Activated CD4-positive, alpha-beta T cell treated with anti-CD3 and anti-CD28 coated beads, Interleukin-2, amount 10 ng/mL, durations not matched to agents 7 days and 5 days (primary cell): Measurements from ENCODE around the gene RDH14. TPM values are rescaled to one million over a fixed set of nuclear protein-coding genes. Genes with fewer than 3 reads are reported as not detected.

Experiments used
- CTCF ChIA-PET: fragments of 350-600 bp; sonication (Branson Sonifier 250); formaldehyde crosslinking; loops from one replicate; lab custom pipeline; 2021; ENCODE audit warnings: antibody characterized with exemption; lab: Charles Lee
- POLR2A ChIA-PET: fragments of 350-600 bp; sonication (Branson Sonifier 250); formaldehyde crosslinking; loops from one replicate; lab custom pipeline; 2021; ENCODE audit warnings: antibody characterized with exemption; lab: Charles Lee
- DNase-seq: peaks from one replicate; pipeline ENCODE4 v3.0.0-alpha.2; 2020
- H3K27ac Mint-ChIP-seq: one replicate; pipeline ENCODE4 v1.8.0; 2021; ENCODE audit warnings: mild to moderate bottlenecking, moderate library complexity, mixed read lengths
- H3K27me3 Mint-ChIP-seq: one replicate; pipeline ENCODE4 v1.8.0; 2021; ENCODE audit warnings: mixed read lengths
- H3K36me3 Mint-ChIP-seq: one replicate; pipeline ENCODE4 v1.8.0; 2021; ENCODE audit warnings: low read depth, mixed read lengths
- H3K4me1 Mint-ChIP-seq: one replicate; pipeline ENCODE4 v1.8.0; 2021; ENCODE audit warnings: mixed read lengths
- H3K4me3 Mint-ChIP-seq: one replicate; pipeline ENCODE4 v1.8.0; 2021; ENCODE audit warnings: mild to moderate bottlenecking, moderate library complexity, mixed read lengths
- H3K9me3 Mint-ChIP-seq: one replicate; pipeline ENCODE4 v1.8.0; 2021; ENCODE audit warnings: mixed read lengths
- total RNA-seq, 2 experiments: library from RNA; stranded (reverse); gene quantifications; one replicate each; pipeline ENCODE4 v1.2.3, GENCODE V29; 2021

Gene RDH14
- total RNA-seq: 10 to 100 TPM; 13.3 to 15.2 TPM

GRCh38 chr2:18560031-18560796 is at the start of gene RDH14:
Gene RDH14, minus strand, starts transcription at chr2:18560653. Its CDS starts 81 bp downstream, at chr2:18560572.
- Mint-ChIP-seq H3K27me3 (no peaks in the 10 kb centered on the region), H3K36me3 (peaks cover 38% of the 10 kb centered on the region), H3K4me3 (peak within 1 kb of the TSS; percentile 89), H3K4me1 (peaks cover 34% of the 10 kb centered on the region), H3K9me3 (peaks cover 5% of the 10 kb centered on the region), H3K27ac (peak within 1 kb of the TSS; percentile 97)
- DNase-seq: peak; percentile 94
- ChIA-PET POLR2A (no interaction called here), CTCF (interaction anchor here (1.0 to 1.7 kb wide), 4 partner anchors 11 to 38 kb away, joined by 3 to 5 read pairs (median 4); no protein-coding TSS in a partner anchor)

- Mint-ChIP-seq H3K4me1 (peaks cover 2% of the 10 kb centered on the region), H3K4me3 (no peak overlapping the region), H3K27me3 (no peaks in the 10 kb centered on the region), H3K36me3 (peaks cover 1% of the 10 kb centered on the region), H3K9me3 (no peaks in the 10 kb centered on the region), H3K27ac (no peak overlapping the region)
- ChIA-PET POLR2A (no interaction called here), CTCF (interaction anchor here (0.6 to 1.1 kb wide), 3 partner anchors 10 to 74 kb away, joined by 3 to 4 read pairs (median 3); no protein-coding TSS in a partner anchor)
- DNase-seq: no peak
Measured at GRCh38 chr2:18610090-18610489, 49.6 kb upstream of the RDH14 start.

- CTCF ChIA-PET: interaction anchor here (1.7 kb wide), 1 partner anchor 16 kb away, joined by 4 read pairs; the partner anchor contains the start of gene NT5C1B
- Mint-ChIP-seq H3K4me1 (peaks cover 5% of the 10 kb centered on the region), H3K36me3 (peaks cover 1% of the 10 kb centered on the region), H3K27ac (no peak overlapping the region), H3K27me3 (no peaks in the 10 kb centered on the region), H3K4me3 (no peak overlapping the region), H3K9me3 (no peaks in the 10 kb centered on the region)
- POLR2A ChIA-PET: no interaction called here
- peak; percentile 9 for DNase-seq
Measured at GRCh38 chr2:18605115-18605514, 44.7 kb upstream of the RDH14 start.

GRCh38 chr2:18604531-18604885 is 44.1 kb upstream of the RDH14 start:
- DNase-seq: no peak
- Mint-ChIP-seq H3K27me3 (no peaks in the 10 kb centered on the region), H3K27ac (no peak overlapping the region), H3K36me3 (peaks cover 1% of the 10 kb centered on the region), H3K4me1 (peaks cover 5% of the 10 kb centered on the region), H3K4me3 (no peak overlapping the region), H3K9me3 (no peaks in the 10 kb centered on the region)
- ChIA-PET POLR2A (no interaction called here), CTCF (interaction anchor here (1.7 kb wide), 1 partner anchor 15 kb away, joined by 4 read pairs; the partner anchor contains the start of gene NT5C1B)

- Mint-ChIP-seq H3K27ac (no peak overlapping the region), H3K4me1 (peaks cover 5% of the 10 kb centered on the region), H3K36me3 (peaks cover 1% of the 10 kb centered on the region), H3K4me3 (no peak overlapping the region), H3K27me3 (no peaks in the 10 kb centered on the region), H3K9me3 (no peaks in the 10 kb centered on the region)
- ChIA-PET CTCF (interaction anchor here (1.7 kb wide), 1 partner anchor 15 kb away, joined by 4 read pairs; the partner anchor contains the start of gene NT5C1B), POLR2A (no interaction called here)
- DNase-seq: no peak
Measured at GRCh38 chr2:18603854-18604530, 43.5 kb upstream of the RDH14 start.

- POLR2A ChIA-PET: no interaction called here
- no peaks in the 10 kb centered on the region for H3K9me3 Mint-ChIP-seq
- H3K27me3 Mint-ChIP-seq: no peaks in the 10 kb centered on the region
- peaks cover 1% of the 10 kb centered on the region for H3K36me3 Mint-ChIP-seq
- H3K4me1 Mint-ChIP-seq: peaks cover 5% of the 10 kb centered on the region
- H3K27ac Mint-ChIP-seq: no peak overlapping the region
- no peak for DNase-seq
- CTCF ChIA-PET: interaction anchor here (0.6 kb wide), 1 partner anchor 22 kb away, joined by 4 read pairs; no protein-coding TSS in a partner anchor
- H3K4me3 Mint-ChIP-seq: no peak overlapping the region
Measured at GRCh38 chr2:18602298-18602697, 41.8 kb upstream of the RDH14 start.

GRCh38 chr2:18600255-18600613 is 39.8 kb upstream of the RDH14 start:
- H3K27ac Mint-ChIP-seq: no peak overlapping the region
- H3K4me3 Mint-ChIP-seq: no peak overlapping the region
- ChIA-PET POLR2A (no interaction called here), CTCF (interaction anchor here (1.6 kb wide), 1 partner anchor 9 kb away, joined by 4 read pairs; no protein-coding TSS in a partner anchor)
- H3K9me3 Mint-ChIP-seq: no peaks in the 10 kb centered on the region
- no peaks in the 10 kb centered on the region for H3K27me3 Mint-ChIP-seq
- no peaks in the 10 kb centered on the region for H3K36me3 Mint-ChIP-seq
- DNase-seq: no peak
- H3K4me1 Mint-ChIP-seq: peaks cover 3% of the 10 kb centered on the region

GRCh38 chr2:18599509-18600254 is 39.2 kb upstream of the RDH14 start:
- POLR2A ChIA-PET: no interaction called here
- no peak overlapping the region for H3K27ac Mint-ChIP-seq

GRCh38 chr2:18598848-18599484 is 38.5 kb upstream of the RDH14 start:
- ChIA-PET POLR2A (no interaction called here), CTCF (no interaction called here)
- Mint-ChIP-seq H3K4me3 (no peak overlapping the region), H3K36me3 (no peaks in the 10 kb centered on the region), H3K4me1 (no peaks in the 10 kb centered on the region), H3K9me3 (peaks cover 3% of the 10 kb centered on the region), H3K27me3 (no peaks in the 10 kb centered on the region), H3K27ac (no peak overlapping the region)
- DNase-seq: no peak

More at GRCh38 chr2:18599509-18600254, 39.2 kb upstream of the RDH14 start:
- Mint-ChIP-seq H3K4me3 (no peak overlapping the region), H3K36me3 (no peaks in the 10 kb centered on the region), H3K27me3 (no peaks in the 10 kb centered on the region), H3K9me3 (peaks cover 3% of the 10 kb centered on the region), H3K4me1 (no peaks in the 10 kb centered on the region)
- DNase-seq: no peak
- CTCF ChIA-PET: interaction anchor here (1.6 kb wide), 1 partner anchor 10 kb away, joined by 4 read pairs; no protein-coding TSS in a partner anchor

- Mint-ChIP-seq H3K9me3 (peaks cover 5% of the 10 kb centered on the region), H3K27ac (no peak overlapping the region), H3K27me3 (no peaks in the 10 kb centered on the region), H3K4me3 (no peak overlapping the region), H3K36me3 (no peaks in the 10 kb centered on the region), H3K4me1 (no peaks in the 10 kb centered on the region)
- POLR2A ChIA-PET: no interaction called here
- DNase-seq: no peak
- CTCF ChIA-PET: no interaction called here
Measured at GRCh38 chr2:18597618-18598017, 37.2 kb upstream of the RDH14 start.

GRCh38 chr2:18596993-18597392 is 36.5 kb upstream of the RDH14 start:
- CTCF ChIA-PET: no interaction called here
- H3K4me1 Mint-ChIP-seq: no peaks in the 10 kb centered on the region
- H3K36me3 Mint-ChIP-seq: no peaks in the 10 kb centered on the region

GRCh38 chr2:18593496-18593895 is 33.0 kb upstream of the RDH14 start:
- ChIA-PET POLR2A (no interaction called here), CTCF (no interaction called here)
- no peaks in the 10 kb centered on the region for H3K36me3 Mint-ChIP-seq
- H3K9me3 Mint-ChIP-seq: peaks cover 10% of the 10 kb centered on the region
- H3K4me1 Mint-ChIP-seq: no peaks in the 10 kb centered on the region
- no peak overlapping the region for H3K27ac Mint-ChIP-seq
- DNase-seq: no peak
- no peak overlapping the region for H3K4me3 Mint-ChIP-seq
- no peaks in the 10 kb centered on the region for H3K27me3 Mint-ChIP-seq

More at GRCh38 chr2:18596993-18597392, 36.5 kb upstream of the RDH14 start:
- H3K9me3 Mint-ChIP-seq: peaks cover 5% of the 10 kb centered on the region
- H3K4me3 Mint-ChIP-seq: no peak overlapping the region
- DNase-seq: no peak
- H3K27ac Mint-ChIP-seq: no peak overlapping the region
- POLR2A ChIA-PET: no interaction called here
- H3K27me3 Mint-ChIP-seq: no peaks in the 10 kb centered on the region
